Measurements from ENCODE around the gene MICAL2. TPM values are rescaled to one million over a fixed set of nuclear protein-coding genes. Genes with fewer than 3 reads are reported as not detected.

Gene MICAL2
- polyA plus RNA-seq, 1 experiment: 135 TPM

- CTCF ChIA-PET: interaction anchor here (1.2 to 6.0 kb wide), 3 partner anchors 40 to 671 kb away, joined by 3 to 68 read pairs (median 44); no protein-coding TSS in a partner anchor
- DNase-seq (ENCODE audit: low read depth): no peak
- POLR2A ChIA-PET: no interaction called here
- TF ChIP-seq CTCF (IDR thresholded peaks at IDR 0.05; ENCODE audit: insufficient read depth, low read depth, low read length): no peak
- Histone ChIP-seq H3K27me3 (ENCODE audit: control insufficient read depth, insufficient read depth, low read length) (no peaks in the 10 kb centered on the region), H3K36me3 (ENCODE audit: control insufficient read depth, insufficient read depth, low read length) (no peaks in the 10 kb centered on the region), H3K4me3 (ENCODE audit: low read depth, low read length) (no peak overlapping the region)
Observed at GRCh38 chr11:12291313-12291712, 180.9 kb downstream of the MICAL2 start.

- H3K36me3 ChIP-seq (ENCODE audit: control insufficient read depth, insufficient read depth, low read length): no peaks in the 10 kb centered on the region
- TF ChIP-seq CTCF (IDR thresholded peaks at IDR 0.05; ENCODE audit: insufficient read depth, low read depth, low read length): no peak
- H3K4me3 ChIP-seq (ENCODE audit: low read depth, low read length): no peak overlapping the region
- H3K27me3 ChIP-seq (ENCODE audit: control insufficient read depth, insufficient read depth, low read length): no peaks in the 10 kb centered on the region
- no peak for DNase-seq (ENCODE audit: low read depth)
- POLR2A ChIA-PET: no interaction called here
- CTCF ChIA-PET: interaction anchor here (1.9 to 6.0 kb wide), 3 partner anchors 17 to 670 kb away, joined by 5 to 68 read pairs (median 44); no protein-coding TSS in a partner anchor
Observed at GRCh38 chr11:12291766-12292165, 181.4 kb downstream of the MICAL2 start.

- no peaks in the 10 kb centered on the region for H3K27me3 ChIP-seq (ENCODE audit: control insufficient read depth, insufficient read depth, low read length)
- ChIA-PET POLR2A (no interaction called here), CTCF (interaction anchor here (0.6 to 6.0 kb wide), 5 partner anchors 16 to 669 kb away, joined by 3 to 44 read pairs (median 5); no protein-coding TSS in a partner anchor)
- H3K36me3 ChIP-seq (ENCODE audit: control insufficient read depth, insufficient read depth, low read length): no peaks in the 10 kb centered on the region
- H3K4me3 ChIP-seq (ENCODE audit: low read depth, low read length): no peak overlapping the region
- no peak for TF ChIP-seq CTCF (IDR thresholded peaks at IDR 0.05; ENCODE audit: insufficient read depth, low read depth, low read length)
- DNase-seq (ENCODE audit: low read depth): no peak
Observed at GRCh38 chr11:12292766-12293165, 182.4 kb downstream of the MICAL2 start.

- Histone ChIP-seq H3K36me3 (ENCODE audit: control insufficient read depth, insufficient read depth, low read length) (no peaks in the 10 kb centered on the region), H3K27me3 (ENCODE audit: control insufficient read depth, insufficient read depth, low read length) (no peaks in the 10 kb centered on the region), H3K4me3 (ENCODE audit: low read depth, low read length) (no peak overlapping the region)
- TF ChIP-seq CTCF (IDR thresholded peaks at IDR 0.05; ENCODE audit: insufficient read depth, low read depth, low read length): no peak
- ChIA-PET POLR2A (no interaction called here), CTCF (interaction anchor here (0.6 to 6.0 kb wide), 4 partner anchors 15 to 669 kb away, joined by 4 to 44 read pairs (median 5); no protein-coding TSS in a partner anchor)
- DNase-seq (ENCODE audit: low read depth): no peak
Observed at GRCh38 chr11:12293486-12293885, 183.1 kb downstream of the MICAL2 start.

- ChIA-PET POLR2A (interaction anchor here (0.5 kb wide), 1 partner anchor 375 kb away, joined by 7 read pairs; no protein-coding TSS in a partner anchor), CTCF (no interaction called here)
- TF ChIP-seq CTCF (IDR thresholded peaks at IDR 0.05; ENCODE audit: insufficient read depth, low read depth, low read length): no peak
- H3K4me3 ChIP-seq (ENCODE audit: low read depth, low read length): no peak overlapping the region
- H3K27me3 ChIP-seq (ENCODE audit: control insufficient read depth, insufficient read depth, low read length): no peaks in the 10 kb centered on the region
- DNase-seq (ENCODE audit: low read depth): no peak
- H3K36me3 ChIP-seq (ENCODE audit: control insufficient read depth, insufficient read depth, low read length): no peaks in the 10 kb centered on the region
Observed at GRCh38 chr11:12294613-12295012, 184.2 kb downstream of the MICAL2 start.

All from BJ (cell line).